ENCODE data around the gene NEMP2. TPM values are rescaled to one million over a fixed set of nuclear protein-coding genes. Genes with fewer than 3 reads are reported as not detected.
A peak's percentile ranks its signal among the peaks of the same experiment; 100 is the strongest.

Gene NEMP2
- total RNA-seq, 1 experiment from 2014 or later: 4.9 TPM

GRCh38 chr2:190563109-190563508 is 28.6 kb upstream of the NEMP2 start:
- DNase-seq (ENCODE audit: low spot score): no peak
- in situ Hi-C loops (cut with HindIII; ENCODE audit: low sequenced_read_pairs): no loop called here

GRCh38 chr2:190562121-190562520 is 27.6 kb upstream of the NEMP2 start:
- no peak for DNase-seq (ENCODE audit: low spot score)
- in situ Hi-C loops (cut with HindIII; ENCODE audit: low sequenced_read_pairs): no loop called here

- in situ Hi-C loops (cut with HindIII; ENCODE audit: low sequenced_read_pairs): no loop called here
- DNase-seq (ENCODE audit: low spot score): no peak
Measured at GRCh38 chr2:190561094-190561493, 26.6 kb upstream of the NEMP2 start.

- DNase-seq (ENCODE audit: low spot score): no peak
- in situ Hi-C loops (cut with HindIII; ENCODE audit: low sequenced_read_pairs): no loop called here
Measured at GRCh38 chr2:190554357-190555006, 20.0 kb upstream of the NEMP2 start.

GRCh38 chr2:190553254-190553653 is 18.7 kb upstream of the NEMP2 start:
- in situ Hi-C loops (cut with HindIII; ENCODE audit: low sequenced_read_pairs): no loop called here
- DNase-seq (ENCODE audit: low spot score): no peak

- in situ Hi-C loops (cut with HindIII; ENCODE audit: low sequenced_read_pairs): no loop called here
- DNase-seq (ENCODE audit: low spot score): no peak
Measured at GRCh38 chr2:190551928-190552327, 17.4 kb upstream of the NEMP2 start.

- DNase-seq (ENCODE audit: low spot score): no peak
- in situ Hi-C loops (cut with HindIII; ENCODE audit: low sequenced_read_pairs): no loop called here
Measured at GRCh38 chr2:190550137-190550536, 15.6 kb upstream of the NEMP2 start.

GRCh38 chr2:190547886-190548285 is 13.4 kb upstream of the NEMP2 start:
- in situ Hi-C loops (cut with HindIII; ENCODE audit: low sequenced_read_pairs): no loop called here
- peak; percentile 47 for DNase-seq (ENCODE audit: low spot score)

GRCh38 chr2:190546734-190547133 is 12.2 kb upstream of the NEMP2 start:
- in situ Hi-C loops (cut with HindIII; ENCODE audit: low sequenced_read_pairs): no loop called here
- no peak for DNase-seq (ENCODE audit: low spot score)

GRCh38 chr2:190545555-190546385 is 11.2 kb upstream of the NEMP2 start:
- no peak for DNase-seq (ENCODE audit: low spot score)
- in situ Hi-C loops (cut with HindIII; ENCODE audit: low sequenced_read_pairs): no loop called here

GRCh38 chr2:190545093-190545492 is 10.6 kb upstream of the NEMP2 start:
- no peak for DNase-seq (ENCODE audit: low spot score)
- in situ Hi-C loops (cut with HindIII; ENCODE audit: low sequenced_read_pairs): no loop called here

GRCh38 chr2:190540048-190540447 is 5.5 kb upstream of the NEMP2 start:
- DNase-seq (ENCODE audit: low spot score): no peak
- in situ Hi-C loops (cut with HindIII; ENCODE audit: low sequenced_read_pairs): no loop called here

- DNase-seq (ENCODE audit: low spot score): no peak
- in situ Hi-C loops (cut with HindIII; ENCODE audit: low sequenced_read_pairs): no loop called here
Measured at GRCh38 chr2:190538201-190538600, 3.7 kb upstream of the NEMP2 start.

GRCh38 chr2:190537765-190538164 is 3.2 kb upstream of the NEMP2 start:
- in situ Hi-C loops (cut with HindIII; ENCODE audit: low sequenced_read_pairs): no loop called here
- no peak for DNase-seq (ENCODE audit: low spot score)

GRCh38 chr2:190535586-190535985 is 1.1 kb upstream of the NEMP2 start:
- in situ Hi-C loops (cut with HindIII; ENCODE audit: low sequenced_read_pairs): no loop called here
- DNase-seq (ENCODE audit: low spot score): peak; percentile 66

- DNase-seq (ENCODE audit: low spot score): peak; percentile 51
- in situ Hi-C loops (cut with HindIII; ENCODE audit: low sequenced_read_pairs): no loop called here
Measured at GRCh38 chr2:190535121-190535439, 558 bp upstream of the NEMP2 start.

- in situ Hi-C loops (cut with HindIII; ENCODE audit: low sequenced_read_pairs): no loop called here
Measured at GRCh38 chr2:190533968-190534309, 583 bp downstream of the NEMP2 start.

GRCh38 chr2:190533175-190533967 is 1.2 kb downstream of the NEMP2 start:
- no peak for DNase-seq (ENCODE audit: low spot score)
- in situ Hi-C loops (cut with HindIII; ENCODE audit: low sequenced_read_pairs): no loop called here

More at GRCh38 chr2:190533968-190534309, 583 bp downstream of the NEMP2 start:
- DNase-seq (ENCODE audit: low spot score): peak; percentile 60

GRCh38 chr2:190532581-190532980 is 1.9 kb downstream of the NEMP2 start:
- no peak for DNase-seq (ENCODE audit: low spot score)
- in situ Hi-C loops (cut with HindIII; ENCODE audit: low sequenced_read_pairs): no loop called here

GRCh38 chr2:190530248-190530900 is 4.1 kb downstream of the NEMP2 start:
- in situ Hi-C loops (cut with HindIII; ENCODE audit: low sequenced_read_pairs): no loop called here
- no peak for DNase-seq (ENCODE audit: low spot score)

Data from G401 (cell line).